HG03575 (cell line): ENCODE results near the gene PAQR6.

ENCODE experiments used
- ATAC-seq: cut with Tn5 transposase; IDR thresholded peaks from one replicate; pipeline ENCODE4 v1.9.1; 2021; ENCODE audit not compliant: unreplicated experiment, insufficient number of reproducible peaks, low FRiP score; ENCODE audit errors: extremely low read depth

Gene PAQR6

DNA sequence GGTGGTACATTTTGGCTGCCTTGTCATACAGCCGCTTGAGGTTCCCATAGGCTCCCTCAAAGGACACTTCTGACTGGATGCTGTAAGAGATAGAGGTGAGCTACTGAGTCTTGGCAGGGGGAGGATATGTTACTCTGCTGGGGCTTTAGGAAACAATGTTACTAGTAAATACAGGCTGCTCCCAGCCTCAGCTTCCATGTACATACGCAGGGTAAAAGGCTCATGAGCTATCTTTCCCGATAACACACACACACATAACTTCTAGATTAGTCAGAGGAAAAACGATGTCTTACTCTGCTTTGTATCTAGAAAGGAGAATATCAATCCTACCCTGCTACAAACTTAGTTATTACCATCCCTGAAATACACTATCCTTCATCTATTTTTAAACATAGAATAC is 20.5 kb upstream of the PAQR6 start:
- ATAC-seq, result no peak

- no peak for ATAC-seq
Measured at GRCh38 chr1:156266051-156266450, 18.2 kb upstream of the PAQR6 start.

DNA sequence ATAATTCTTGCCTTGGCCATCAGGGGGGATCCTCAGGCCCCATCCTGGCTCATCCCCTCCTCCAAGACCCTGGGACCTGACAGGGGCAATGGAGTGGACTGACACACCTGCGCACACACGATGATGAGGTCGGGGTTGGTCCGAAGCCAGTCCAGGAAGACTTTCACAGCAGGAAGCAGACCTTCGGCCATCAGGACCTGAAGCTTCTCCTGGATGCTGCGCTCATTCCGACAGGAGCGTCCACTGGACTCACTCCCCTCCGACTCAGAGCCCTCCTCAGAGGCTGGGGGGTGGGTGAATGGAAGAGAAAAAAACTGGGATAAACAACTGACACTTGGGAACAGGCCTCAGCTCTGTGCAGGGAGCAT is 15.4 kb upstream of the PAQR6 start:
- ATAC-seq, result no peak

DNA sequence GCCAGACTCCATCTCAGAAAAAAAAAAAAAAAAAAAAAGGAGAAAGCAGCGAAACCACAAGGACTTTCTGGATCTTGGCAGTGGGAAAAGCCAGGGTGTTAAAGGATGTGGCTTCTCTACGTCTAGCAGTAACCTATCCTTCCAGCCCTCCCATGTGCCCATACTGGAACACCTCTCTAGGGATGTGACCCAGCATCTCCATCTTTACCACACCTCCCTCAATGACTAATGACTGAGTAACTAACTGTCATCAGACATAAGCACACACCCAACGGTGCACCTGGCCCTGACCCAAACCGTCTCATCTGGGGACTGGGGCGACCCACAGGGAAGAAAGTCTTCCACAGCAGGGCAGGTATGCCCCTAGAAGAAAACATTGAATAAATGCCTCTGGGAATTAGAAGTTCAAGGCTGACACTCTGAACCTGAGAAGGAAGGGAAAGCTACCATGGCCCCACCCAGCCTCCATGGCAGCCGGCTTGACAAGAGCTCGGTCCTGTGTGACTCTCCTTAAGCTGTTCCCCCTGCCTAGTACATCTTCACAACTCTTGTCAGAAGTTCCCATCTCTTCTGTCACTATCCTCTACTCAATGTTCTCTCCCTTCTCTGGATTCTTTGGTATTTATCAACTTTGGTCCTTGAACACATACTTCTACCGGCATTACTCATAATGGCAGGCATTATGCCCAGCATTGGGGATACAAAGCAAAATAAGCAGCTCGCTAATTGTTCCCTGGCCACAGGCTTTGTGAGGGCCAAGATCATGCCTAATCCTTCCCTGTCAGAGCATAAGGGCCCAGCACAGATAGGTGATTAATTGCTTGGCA is 14.8 kb upstream of the PAQR6 start:
- no peak for ATAC-seq

GRCh38 chr1:156260896-156261295 is 13.0 kb upstream of the PAQR6 start:
- ATAC-seq, result no peak

GRCh38 chr1:156259805-156260204 is 11.9 kb upstream of the PAQR6 start:
- ATAC-seq, result no peak

DNA sequence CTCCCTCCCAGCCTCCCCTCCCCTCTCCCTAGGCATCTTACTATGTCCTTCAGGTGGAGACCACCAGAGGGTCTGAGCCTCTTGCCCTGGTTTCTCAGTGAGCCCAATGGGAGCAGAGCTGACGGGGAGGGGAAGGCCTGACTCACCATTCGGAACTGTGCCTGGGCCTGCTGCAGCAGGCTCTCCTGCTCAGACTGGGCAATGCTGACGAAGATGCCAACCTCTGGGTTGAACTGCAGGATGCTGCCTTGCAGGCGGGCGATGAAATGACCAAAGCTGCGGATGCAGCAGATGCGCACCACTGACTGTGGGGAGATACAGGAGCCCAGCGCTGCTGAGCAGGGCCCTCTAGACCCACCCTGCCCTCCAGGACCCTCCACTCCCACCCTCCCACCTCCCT is 11.0 kb upstream of the PAQR6 start:
- no peak for ATAC-seq

DNA sequence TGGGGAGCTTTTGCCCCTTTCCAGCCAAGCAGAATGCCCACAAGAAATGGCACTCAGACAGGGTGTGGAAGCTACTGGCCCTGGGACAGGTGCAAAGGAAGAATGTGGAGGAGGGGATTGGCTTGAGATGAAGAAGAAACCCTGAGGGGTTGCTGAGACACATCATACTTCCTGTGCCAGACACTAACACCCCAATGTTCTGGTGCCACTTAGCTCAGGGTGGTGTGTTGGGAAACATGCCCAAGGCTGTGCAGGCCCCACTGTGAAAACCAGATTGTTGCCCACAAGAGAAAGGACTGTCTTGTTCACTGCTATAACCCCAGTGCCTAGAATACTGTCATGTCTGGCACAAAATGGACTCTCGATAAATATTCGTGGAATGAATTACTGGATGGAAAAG is 9.9 kb upstream of the PAQR6 start:
- no peak for ATAC-seq

DNA sequence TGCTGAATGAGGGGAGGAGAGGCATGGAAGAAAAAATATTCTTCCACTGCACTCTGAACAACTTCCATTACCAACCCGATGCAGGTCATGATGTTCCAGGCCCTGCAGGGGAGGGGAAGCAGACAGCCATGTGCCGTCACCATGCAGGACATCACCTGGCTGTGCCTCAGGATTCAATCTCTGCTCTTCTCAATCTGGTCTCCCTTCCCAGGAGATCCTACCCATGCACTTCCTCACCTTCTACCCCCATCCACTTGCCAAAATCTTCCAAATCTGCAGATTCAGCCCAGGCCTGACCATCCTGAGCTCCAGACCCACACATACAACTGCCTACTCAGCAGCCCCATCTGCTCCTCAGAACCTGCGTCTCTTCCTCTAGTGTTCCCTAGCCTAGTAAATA is 5.8 kb upstream of the PAQR6 start:
- ATAC-seq, result no peak

DNA sequence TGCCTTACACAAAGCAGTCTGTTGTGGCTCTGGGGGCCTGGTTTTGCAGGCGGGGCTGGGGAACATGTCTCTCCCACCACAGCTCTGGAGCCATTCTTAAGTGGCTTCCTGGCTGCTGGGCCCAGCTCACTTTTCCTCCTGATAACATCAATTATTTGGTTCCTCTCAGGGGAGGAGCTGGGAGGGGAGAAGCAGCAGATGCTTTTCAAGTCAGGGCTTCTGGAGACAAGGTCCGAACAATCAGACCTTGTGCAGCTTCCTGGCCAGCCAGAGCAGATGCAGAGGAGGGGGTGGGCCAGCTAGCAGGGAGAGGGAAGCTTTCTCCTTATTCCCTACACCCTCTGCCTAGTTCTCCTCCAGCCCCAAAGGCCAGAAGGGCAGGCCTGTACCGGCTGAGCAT is 3.7 kb upstream of the PAQR6 start:
- no peak for ATAC-seq

- no peak for ATAC-seq
Measured at GRCh38 chr1:156249593-156249992, 1.7 kb upstream of the PAQR6 start.

DNA sequence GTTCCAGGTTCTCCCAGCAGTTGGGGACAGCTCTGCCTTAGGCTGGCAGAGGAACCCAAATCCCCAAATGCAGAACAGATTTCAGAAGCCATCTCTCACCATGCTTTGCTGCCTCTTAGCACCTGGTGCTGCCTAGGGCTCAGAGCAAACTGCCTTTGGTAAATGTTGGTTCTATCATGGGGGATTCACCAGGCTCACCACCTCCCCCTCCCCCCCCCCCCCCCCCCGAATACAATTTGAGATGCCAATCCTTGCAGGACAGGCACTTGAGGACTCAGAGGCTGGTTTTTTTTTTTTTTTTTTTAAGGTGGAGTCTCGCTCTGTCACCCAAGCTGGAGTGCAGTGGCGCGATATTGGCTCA is 447 bp upstream of the PAQR6 start:
- ATAC-seq, result no peak

GRCh38 chr1:156246781-156247459 is 936 bp downstream of the PAQR6 start:
- ATAC-seq, result no peak

DNA sequence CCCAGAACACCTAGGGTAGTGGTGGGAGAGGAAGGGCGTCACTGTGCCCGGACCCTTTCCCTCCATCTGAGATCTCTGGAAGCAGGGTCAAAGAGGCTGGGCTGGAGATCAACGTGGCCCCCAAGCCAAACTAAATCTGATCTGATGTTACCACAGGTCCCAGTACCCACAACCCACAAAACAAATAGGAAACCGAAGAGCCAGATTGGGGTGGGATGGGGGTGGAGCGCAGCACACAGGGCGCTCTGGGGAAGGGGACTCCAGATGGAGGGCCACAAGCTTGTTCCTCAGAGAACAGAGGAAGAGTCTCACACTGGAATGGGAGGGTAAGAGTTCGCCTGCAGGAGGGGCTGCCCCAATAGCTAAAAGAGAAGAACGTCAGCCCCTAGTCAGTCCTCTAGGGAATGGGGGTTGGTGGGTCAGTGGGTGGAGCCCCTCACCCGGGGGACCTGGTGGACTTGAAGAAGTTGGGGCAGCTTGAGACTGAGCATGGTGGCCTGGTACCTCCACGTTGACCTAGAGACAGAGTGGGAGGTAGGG is 1.5 kb downstream of the PAQR6 start:
- no peak for ATAC-seq

DNA sequence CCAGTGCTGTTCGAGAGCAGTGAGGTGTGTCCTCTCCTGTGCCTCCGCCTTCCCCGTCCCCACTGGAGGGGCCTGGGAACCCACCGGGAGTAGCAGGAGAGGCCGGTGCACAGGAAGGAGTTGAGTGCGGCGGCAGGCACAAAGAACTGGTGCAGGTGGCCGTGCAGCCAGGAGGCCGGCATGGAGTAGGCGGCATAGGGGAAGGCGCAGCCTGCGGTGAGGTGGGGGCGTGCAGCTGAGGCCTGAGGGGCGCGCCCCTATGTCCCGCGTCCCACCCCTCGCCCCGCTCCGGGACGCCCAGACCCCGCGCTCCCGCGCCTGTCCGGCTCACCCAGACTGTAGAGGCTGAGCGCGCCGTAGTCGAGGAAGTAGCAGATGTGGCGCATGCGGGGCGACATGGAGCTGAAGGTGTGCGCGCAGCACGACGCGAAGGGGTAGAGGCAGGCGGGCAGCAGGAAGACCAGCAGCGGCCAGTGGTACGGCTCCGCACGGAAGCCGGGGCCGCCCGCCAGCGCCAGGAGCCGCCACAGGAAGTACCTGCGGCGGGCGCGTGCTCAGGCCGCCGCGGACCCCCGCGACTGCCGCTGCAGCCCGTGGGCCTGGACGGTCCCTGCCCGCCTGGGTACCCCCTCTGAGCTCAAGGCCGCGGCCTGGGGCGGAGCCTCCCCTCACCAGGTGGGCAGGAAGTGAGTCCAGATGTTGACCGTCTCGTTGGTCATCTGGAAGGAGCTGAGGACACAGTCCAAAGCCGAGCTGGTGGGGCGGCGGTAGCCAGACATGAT is 2.2 kb downstream of the PAQR6 start:
- no peak for ATAC-seq

- no peak for ATAC-seq
Measured at GRCh38 chr1:156244712-156245111, 3.1 kb downstream of the PAQR6 start.

DNA sequence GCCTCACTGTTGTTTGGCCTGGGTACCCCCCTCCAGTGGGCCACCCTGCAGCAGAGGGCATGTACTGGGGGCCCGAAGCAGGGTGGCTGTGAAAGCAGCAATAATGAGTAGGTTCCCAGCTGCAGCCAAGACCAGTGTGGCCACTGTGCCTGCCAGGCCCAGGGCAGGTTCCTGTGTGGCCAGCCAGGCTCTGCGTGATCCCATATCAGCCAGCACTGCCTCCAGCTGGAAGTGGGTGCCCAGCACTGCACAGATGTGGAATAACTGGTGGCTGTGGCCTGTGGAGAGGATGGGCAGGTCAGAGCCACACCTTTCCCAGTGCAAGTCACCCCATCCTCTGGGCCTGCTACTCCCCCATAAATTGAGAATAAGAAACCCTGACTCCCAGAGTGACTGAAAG is 3.7 kb downstream of the PAQR6 start:
- ATAC-seq, result no peak

- no peak for ATAC-seq
Measured at GRCh38 chr1:156242738-156243137, 5.1 kb downstream of the PAQR6 start.

DNA sequence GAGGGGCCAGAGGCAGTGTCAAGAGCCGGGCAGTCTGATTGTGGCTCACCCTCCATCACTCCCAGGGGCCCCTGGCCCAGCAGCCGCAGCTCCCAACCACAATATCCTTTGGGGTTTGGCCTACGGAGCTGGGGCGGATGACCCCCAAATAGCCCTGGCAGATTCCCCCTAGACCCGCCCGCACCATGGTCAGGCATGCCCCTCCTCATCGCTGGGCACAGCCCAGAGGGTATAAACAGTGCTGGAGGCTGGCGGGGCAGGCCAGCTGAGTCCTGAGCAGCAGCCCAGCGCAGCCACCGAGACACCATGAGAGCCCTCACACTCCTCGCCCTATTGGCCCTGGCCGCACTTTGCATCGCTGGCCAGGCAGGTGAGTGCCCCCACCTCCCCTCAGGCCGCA is 5.9 kb downstream of the PAQR6 start, which contains the start of gene BGLAP:
BGLAP (plus strand) TSS at position 259 of the 400 bp plus-strand sequence; CDS start at position 307, 48 bp downstream.
- no peak for ATAC-seq
